Liver (tissue), 3 donors: ENCODE results near the gene RINL.

Experiments
- CTCF ChIP-seq: fragments of 150-350 bp; IDR thresholded peaks from 2 replicates; pipeline ENCODE4 v1.5.1; 2017; ENCODE audit warnings: improper control_type of control experiment, low read depth, low read length; ENCODE audit not compliant: missing input control
- RXRA ChIP-seq, 2 donors: IDR thresholded peaks; 2 replicates each; pipeline ENCODE4 v1.6.1; 2017 to 2018; ENCODE audit warnings: antibody characterized with exemption in 2 of 2, mild to moderate bottlenecking in 1 of 2
- TAF1 ChIP-seq: conservative IDR thresholded peaks from 2 replicates; pipeline ENCODE4 v1.6.1; 2016; ENCODE audit warnings: antibody characterized with exemption, mild to moderate bottlenecking
- YY1 ChIP-seq: IDR thresholded peaks from 2 replicates; pipeline ENCODE4 v1.6.1; 2016; ENCODE audit warnings: antibody characterized with exemption, mild to moderate bottlenecking
- TF ChIP-seq, protein P1 (sequence below): IDR thresholded peaks from 2 replicates; pipeline ENCODE4 v1.6.1; 2016; ENCODE audit warnings: antibody characterized with exemption
- donor health status: healthy.
- donor health status: healthy.

GRCh38 chr19:38920602-38921419 is 42.7 kb upstream of the RINL start:
- TF ChIP-seq CTCF: no peak
- no peak for TF ChIP-seq YY1
- TF ChIP-seq, protein P1, sequence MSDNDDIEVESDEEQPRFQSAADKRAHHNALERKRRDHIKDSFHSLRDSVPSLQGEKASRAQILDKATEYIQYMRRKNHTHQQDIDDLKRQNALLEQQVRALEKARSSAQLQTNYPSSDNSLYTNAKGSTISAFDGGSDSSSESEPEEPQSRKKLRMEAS: no peak
- no peak for TF ChIP-seq TAF1
- TF ChIP-seq RXRA (IDR thresholded peaks at IDR 0.05): no peak
